Endothelial cell of umbilical vein (primary cell): Measurements from ENCODE around the gene SLC26A6. TPM values are rescaled to one million over a fixed set of nuclear protein-coding genes. Genes with fewer than 3 reads are reported as not detected.

Source experiments
- BruUV-seq: library from RNA; stranded (reverse); fragments of 400-500 nt; replicated peaks from 2 replicates; lab custom pipeline; 2021; lab: Mats Ljungman, UMichigan
- CTCF ChIA-PET: fragments of 300-600, 350-600 bp; sonication (Branson Sonifier 250); formaldehyde crosslinking; loops from one replicate; lab custom pipeline; 2021; ENCODE audit warnings: antibody characterized with exemption, inconsistent platforms; lab: Charles Lee
- POLR2A ChIA-PET: fragments of 300-600, 350-600 bp; sonication (Branson Sonifier 250); formaldehyde crosslinking; loops from one replicate; lab custom pipeline; 2021; ENCODE audit warnings: antibody characterized with exemption, inconsistent platforms; lab: Charles Lee
- DNase-seq: peaks from one replicate; pipeline ENCODE4 v3.0.0-alpha.2; 2011; ENCODE audit warnings: low read depth, low spot score
- FAIRE-seq: peaks from 2 replicates; lab custom pipeline; 2011; peaks lifted over from hg19 to GRCh38; lab: Jason Lieb, UNC
- H2AFZ ChIP-seq: 2 replicates; pipeline ENCODE4 v1.6.0; 2012; ENCODE audit warnings: low read depth, low read length, control low read depth, inconsistent platforms
- H3K27ac ChIP-seq: 2 replicates; pipeline ENCODE4 v1.5.1; 2011; ENCODE audit warnings: low read depth, mild to moderate bottlenecking, control low read depth, low read length, moderate library complexity; ENCODE audit not compliant: insufficient read depth
- H3K27me3 ChIP-seq, 2 experiments: 2 replicates each; pipeline versions ENCODE4 v1.6.0 to v1.6.1; 2011; ENCODE audit warnings: low read length in 2 of 2, mixed read lengths in 1 of 2; ENCODE audit not compliant: control insufficient read depth in 2 of 2, insufficient read depth in 2 of 2
- H3K36me3 ChIP-seq, 2 experiments: 2 replicates in 1 of 2; 3 replicates in 1 of 2; pipeline ENCODE4 v1.5.1; 2011; ENCODE audit warnings: low read length in 2 of 2, mild to moderate bottlenecking in 1 of 2, moderate library complexity in 1 of 2; ENCODE audit not compliant: control insufficient read depth in 2 of 2, insufficient read depth in 2 of 2; ENCODE audit errors: extremely low read depth in 1 of 2
- H3K4me1 ChIP-seq: 3 replicates; pipeline ENCODE4 v1.5.1; 2011; ENCODE audit warnings: mild to moderate bottlenecking, low read length; ENCODE audit not compliant: control insufficient read depth, insufficient read depth; ENCODE audit errors: extremely low read depth
- H3K4me2 ChIP-seq: 2 replicates; pipeline ENCODE4 v1.6.1; 2011; ENCODE audit warnings: low read length, control low read depth, mixed read lengths; ENCODE audit not compliant: insufficient read depth
- H3K4me3 ChIP-seq, 3 experiments: fragments of 200-600 bp in 1 of 3; sonication (generic), shearing (Covaris generic) in 1 of 3; replicated peaks in 1 of 3; 2 replicates each; pipeline ENCODE4 v1.5.1; 2011 to 2016; ENCODE audit warnings: control low read depth in 3 of 3, low read length in 3 of 3, mild to moderate bottlenecking in 2 of 3, inconsistent platforms in 1 of 3, low read depth in 1 of 3, moderate library complexity in 1 of 3; ENCODE audit not compliant: insufficient read depth in 1 of 3
- H3K79me2 ChIP-seq: 2 replicates; pipeline ENCODE4 v1.6.0; 2012; ENCODE audit warnings: low read length, inconsistent platforms; ENCODE audit not compliant: control insufficient read depth, insufficient read depth
- H3K9ac ChIP-seq: replicated peaks from 2 replicates; pipeline ENCODE3; 2011; ENCODE audit warnings: low read length, control low read depth; ENCODE audit not compliant: insufficient read depth; ENCODE audit errors: extremely low read depth
- H3K9me1 ChIP-seq: replicated peaks from 3 replicates; pipeline ENCODE4 v1.6.0; 2011; ENCODE audit warnings: mild to moderate bottlenecking, low read length; ENCODE audit not compliant: control insufficient read depth, insufficient read depth; ENCODE audit errors: extremely low read depth
- H3K9me3 ChIP-seq: replicated peaks from 2 replicates; pipeline ENCODE4 v1.5.1; 2012; ENCODE audit warnings: low read length, inconsistent platforms; ENCODE audit not compliant: control insufficient read depth, insufficient read depth
- H4K20me1 ChIP-seq: replicated peaks from 2 replicates; pipeline ENCODE3; 2011; ENCODE audit warnings: mild to moderate bottlenecking, low read length; ENCODE audit not compliant: control insufficient read depth, insufficient read depth; ENCODE audit errors: extremely low read depth
- EZH2 ChIP-seq: IDR thresholded peaks from 2 replicates; pipeline ENCODE4 v1.6.1; 2012; ENCODE audit warnings: borderline replicate concordance, low read depth, mild to moderate bottlenecking, moderate library complexity, low read length, inconsistent platforms; ENCODE audit not compliant: severe bottlenecking
- FOS ChIP-seq: IDR thresholded peaks from 2 replicates; pipeline ENCODE4 v1.6.1; 2011; ENCODE audit warnings: mild to moderate bottlenecking, low read length, moderate library complexity, borderline replicate concordance; ENCODE audit not compliant: insufficient read depth
- GATA2 ChIP-seq: IDR thresholded peaks from 2 replicates; pipeline ENCODE4 v1.7.0; 2011; ENCODE audit warnings: low read depth, mild to moderate bottlenecking, moderate library complexity, mixed read lengths, low read length; ENCODE audit not compliant: insufficient read length, insufficient read depth
- JUN ChIP-seq: IDR thresholded peaks from 2 replicates; pipeline ENCODE4 v1.6.1; 2011; ENCODE audit warnings: borderline replicate concordance, low read depth; ENCODE audit not compliant: insufficient read length, insufficient read depth
- MYC ChIP-seq: IDR thresholded peaks from one replicate; pipeline ENCODE4 v1.6.1; 2011; ENCODE audit warnings: mild to moderate bottlenecking, low read depth, low read length
- POLR2A ChIP-seq: IDR thresholded peaks from 2 replicates; pipeline ENCODE4 v1.6.1; 2012; ENCODE audit warnings: low read depth, mild to moderate bottlenecking, control low read depth, low read length
- POLR2AphosphoS5 ChIP-seq: IDR thresholded peaks from 2 replicates; pipeline ENCODE4 v1.6.1; 2012; ENCODE audit warnings: low read depth, mild to moderate bottlenecking, control low read depth, low read length, moderate library complexity; ENCODE audit not compliant: insufficient read depth
- dilution Hi-C: fragments of 300-500 bp; cut with MboI; formaldehyde crosslinking; loops from one replicate; pipeline ENCODE4 v1.15.0; 2019; ENCODE audit warnings: low sequenced_read_pairs; ENCODE audit not compliant: extremely low pct_ligation_motif_present
- intact Hi-C: fragments of 100-400 bp; cut with micrococcal nuclease; formaldehyde crosslinking; loops from one replicate; pipeline ENCODE4 v1.10.0; 2022
- polyA plus RNA-seq, 4 experiments: library from polyadenylated mRNA; depleted of rRNA in 3 of 4; stranded (reverse) in 3 of 4; unstranded in 1 of 4; fragments of >200 nt; gene quantifications; 2 replicates each; pipeline versions ENCODE4 v1.2.1 to v1.2.3, GENCODE V29; 2011 to 2012; ENCODE audit warnings: missing spikeins in 1 of 4
- total RNA-seq: library from RNA; stranded (reverse); gene quantifications from 2 replicates; pipeline ENCODE4 v1.2.3, GENCODE V29; 2021
- TF ChIP-seq, protein P1 (sequence below): IDR thresholded peaks from 2 replicates; pipeline ENCODE4 v1.6.1; 2011; ENCODE audit not compliant: insufficient read depth, insufficient read length
- TF ChIP-seq, protein P2 (sequence below), 2 donors: IDR thresholded peaks; 1 replicate in 1 of 2; 2 replicates in 1 of 2; pipeline ENCODE4 v1.5.1; 2011; ENCODE audit warnings: low read length in 2 of 2, mild to moderate bottlenecking in 2 of 2, moderate library complexity in 2 of 2, control low read depth in 1 of 2, inconsistent platforms in 1 of 2, low read depth in 1 of 2; ENCODE audit not compliant: insufficient read depth in 1 of 2; ENCODE audit errors: extremely low read depth in 1 of 2

SLC26A6 gene
- total and polyA plus RNA-seq, 2 donors (not counting 3 experiments of a cell fraction or from before 2014, with no cell fraction given): 31.0 to 32.2 TPM

DNA sequence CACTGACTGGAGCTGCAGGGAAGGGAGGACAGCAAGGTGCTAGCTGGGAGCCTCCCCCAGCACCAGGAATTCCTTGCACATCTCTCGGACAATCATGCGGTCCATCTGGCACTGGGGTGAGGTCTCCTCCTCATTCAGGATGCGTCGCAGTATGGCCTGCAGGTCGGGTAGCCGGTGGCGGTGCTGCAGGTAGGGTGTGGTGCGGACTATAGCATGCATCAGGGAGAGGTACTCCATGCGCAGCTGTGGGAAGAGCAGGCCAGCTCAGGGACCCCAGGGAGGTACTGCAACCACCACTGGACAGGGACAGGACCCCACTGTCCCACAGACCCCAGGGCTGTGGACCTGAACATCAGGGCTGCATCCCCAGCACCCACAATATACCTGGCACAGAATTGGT is 39.2 kb upstream of the SLC26A6 start:
- no peak for FAIRE-seq
- H3K27me3 ChIP-seq: no peaks in the 10 kb centered on the region

More for the DNA sequence above, 39.2 kb upstream of the SLC26A6 start:
- Histone ChIP-seq H4K20me1 (no peaks in the 10 kb centered on the region), H3K4me1 (no peaks in the 10 kb centered on the region), H3K79me2 (no peaks in the 10 kb centered on the region), H3K27ac (no peak overlapping the region), H3K9me1 (no peaks in the 10 kb centered on the region), H3K4me3 (no peak overlapping the region), H2AFZ (no peak overlapping the region), H3K4me2 (no peak overlapping the region), H3K36me3 (no peaks in the 10 kb centered on the region), H3K9me3 (no peaks in the 10 kb centered on the region), H3K9ac (no peak overlapping the region)
- BruUV-seq: no TSS peak
- ChIA-PET CTCF (interaction anchor here (0.8 to 1.1 kb wide), 2 partner anchors 11 kb away, joined by 3 read pairs; partner anchors contain the start of gene NCKIPSD), POLR2A (no interaction called here)
- intact Hi-C loops: no loop called here
- TF ChIP-seq, protein P1, sequence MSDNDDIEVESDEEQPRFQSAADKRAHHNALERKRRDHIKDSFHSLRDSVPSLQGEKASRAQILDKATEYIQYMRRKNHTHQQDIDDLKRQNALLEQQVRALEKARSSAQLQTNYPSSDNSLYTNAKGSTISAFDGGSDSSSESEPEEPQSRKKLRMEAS: no peak
- TF ChIP-seq GATA2: no peak
- TF ChIP-seq JUN: no peak
- TF ChIP-seq POLR2AphosphoS5: no peak
- TF ChIP-seq FOS: no peak
- no peak for TF ChIP-seq MYC
- TF ChIP-seq POLR2A: no peak
- TF ChIP-seq EZH2: no peak
- TF ChIP-seq, protein P2, sequence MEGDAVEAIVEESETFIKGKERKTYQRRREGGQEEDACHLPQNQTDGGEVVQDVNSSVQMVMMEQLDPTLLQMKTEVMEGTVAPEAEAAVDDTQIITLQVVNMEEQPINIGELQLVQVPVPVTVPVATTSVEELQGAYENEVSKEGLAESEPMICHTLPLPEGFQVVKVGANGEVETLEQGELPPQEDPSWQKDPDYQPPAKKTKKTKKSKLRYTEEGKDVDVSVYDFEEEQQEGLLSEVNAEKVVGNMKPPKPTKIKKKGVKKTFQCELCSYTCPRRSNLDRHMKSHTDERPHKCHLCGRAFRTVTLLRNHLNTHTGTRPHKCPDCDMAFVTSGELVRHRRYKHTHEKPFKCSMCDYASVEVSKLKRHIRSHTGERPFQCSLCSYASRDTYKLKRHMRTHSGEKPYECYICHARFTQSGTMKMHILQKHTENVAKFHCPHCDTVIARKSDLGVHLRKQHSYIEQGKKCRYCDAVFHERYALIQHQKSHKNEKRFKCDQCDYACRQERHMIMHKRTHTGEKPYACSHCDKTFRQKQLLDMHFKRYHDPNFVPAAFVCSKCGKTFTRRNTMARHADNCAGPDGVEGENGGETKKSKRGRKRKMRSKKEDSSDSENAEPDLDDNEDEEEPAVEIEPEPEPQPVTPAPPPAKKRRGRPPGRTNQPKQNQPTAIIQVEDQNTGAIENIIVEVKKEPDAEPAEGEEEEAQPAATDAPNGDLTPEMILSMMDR (IDR thresholded peaks at IDR 0.05; ENCODE audit: extremely low read depth in 1 of 2, insufficient read depth in 1 of 2, low read depth in 1 of 2, low read length in 2 of 2): no peak
- dilution Hi-C loops: no loop called here
- DNase-seq: no peak
